Measurements from ENCODE around the gene DLG1.
A peak's percentile ranks its signal among the peaks of the same experiment; 100 is the strongest.

DLG1 gene

GRCh38 chr3:196995027-196995426, 303.4 kb downstream of the DLG1 start:
- no peak overlapping the region for H3K27ac ChIP-seq
- TF ChIP-seq, protein P1, sequence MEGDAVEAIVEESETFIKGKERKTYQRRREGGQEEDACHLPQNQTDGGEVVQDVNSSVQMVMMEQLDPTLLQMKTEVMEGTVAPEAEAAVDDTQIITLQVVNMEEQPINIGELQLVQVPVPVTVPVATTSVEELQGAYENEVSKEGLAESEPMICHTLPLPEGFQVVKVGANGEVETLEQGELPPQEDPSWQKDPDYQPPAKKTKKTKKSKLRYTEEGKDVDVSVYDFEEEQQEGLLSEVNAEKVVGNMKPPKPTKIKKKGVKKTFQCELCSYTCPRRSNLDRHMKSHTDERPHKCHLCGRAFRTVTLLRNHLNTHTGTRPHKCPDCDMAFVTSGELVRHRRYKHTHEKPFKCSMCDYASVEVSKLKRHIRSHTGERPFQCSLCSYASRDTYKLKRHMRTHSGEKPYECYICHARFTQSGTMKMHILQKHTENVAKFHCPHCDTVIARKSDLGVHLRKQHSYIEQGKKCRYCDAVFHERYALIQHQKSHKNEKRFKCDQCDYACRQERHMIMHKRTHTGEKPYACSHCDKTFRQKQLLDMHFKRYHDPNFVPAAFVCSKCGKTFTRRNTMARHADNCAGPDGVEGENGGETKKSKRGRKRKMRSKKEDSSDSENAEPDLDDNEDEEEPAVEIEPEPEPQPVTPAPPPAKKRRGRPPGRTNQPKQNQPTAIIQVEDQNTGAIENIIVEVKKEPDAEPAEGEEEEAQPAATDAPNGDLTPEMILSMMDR (conservative IDR thresholded peaks at IDR 0.05) = no peak

DNA sequence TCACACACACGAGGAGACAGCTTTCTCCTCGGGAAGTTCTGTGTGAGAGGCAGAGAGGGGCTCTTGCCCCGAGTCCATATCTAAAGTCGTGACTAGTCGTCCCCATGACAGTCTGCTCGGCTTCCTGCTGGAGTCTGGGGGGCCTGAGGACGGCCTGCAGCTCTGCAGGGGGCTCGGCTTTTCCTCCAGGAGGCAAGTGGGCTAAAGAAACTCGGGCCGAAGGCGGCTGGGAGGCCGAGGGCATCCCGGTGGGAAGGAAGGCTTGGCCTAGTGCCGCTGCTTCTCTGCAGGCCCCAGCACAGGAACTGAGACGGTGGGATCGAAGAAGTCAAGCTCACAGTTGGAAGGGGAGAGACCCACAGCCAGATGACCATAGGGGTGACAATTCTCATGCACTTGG, 304.4 kb downstream of the DLG1 start:
- peak overlapping the region; percentile 14; the same call in 1 of the 2 replicates for H3K27ac ChIP-seq
- TF ChIP-seq, protein P1 (conservative IDR thresholded peaks at IDR 0.05) = no peak

Measured in VCaP (cell line).